ENCODE data around the gene SDS.

- no peak for TF ChIP-seq REST (IDR thresholded peaks at IDR 0.05; ENCODE audit: low read depth)
- no peak for TF ChIP-seq RAD21 (IDR thresholded peaks at IDR 0.05; ENCODE audit: low read depth)
- no peak for TF ChIP-seq CTCF (IDR thresholded peaks at IDR 0.05 in 2 of 3, conservative IDR thresholded peaks at IDR 0.05 in 1 of 3; ENCODE audit: borderline replicate concordance in 1 of 3, insufficient read depth in 1 of 3, low read depth in 2 of 3, low read length in 2 of 3)
- no peak for TF ChIP-seq SIN3A (IDR thresholded peaks at IDR 0.05; ENCODE audit: low read depth)
- TF ChIP-seq EGR1 (IDR thresholded peaks at IDR 0.05; ENCODE audit: low read depth) = no peak
- TF ChIP-seq EZH2 (IDR thresholded peaks at IDR 0.05) = no peak
- TF ChIP-seq ZNF274 (IDR thresholded peaks at IDR 0.05; ENCODE audit: low read depth, low read length) = no peak
- no peak for TF ChIP-seq TCF7L2 (IDR thresholded peaks at IDR 0.05; ENCODE audit: borderline replicate concordance, extremely low read depth, insufficient read depth, insufficient read length)
Measured at GRCh38 chr12:113439301-113439597, 35.6 kb upstream of the SDS start.

Measured in HCT116 (cell line).